Omental fat pad (tissue), 4 donors: Measurements from ENCODE around the gene ANO2. TPM values are rescaled to one million over a fixed set of nuclear protein-coding genes. Genes with fewer than 3 reads are reported as not detected.

Experiments used
- ATAC-seq: fragments of 150-250 bp; one replicate; pipeline ENCODE4 v1.9.1; 2016; ENCODE audit warnings: mild to moderate bottlenecking, moderate library complexity; ENCODE audit not compliant: low FRiP score
- DNase-seq: peaks from one replicate; pipeline ENCODE4 v3.0.0-alpha.2; 2019; ENCODE audit warnings: low spot score
- CTCF ChIP-seq, 3 donors: fragments of 450-650 bp; IDR thresholded peaks; one replicate each; pipeline ENCODE4 v1.5.1; 2016 to 2017; ENCODE audit warnings: antibody characterized with exemption in 3 of 3, mild to moderate bottlenecking in 3 of 3, moderate library complexity in 2 of 3
- total RNA-seq, 4 donors: library from RNA; depleted of rRNA; stranded (reverse); fragments of >200 nt; gene quantifications; one replicate each; pipeline ENCODE4 v1.1.0, GENCODE V29; 2016

ANO2 gene
- total RNA-seq, 4 donors from 2014 or later, result 7.0 to 95.0 (median 20.8) TPM

DNA sequence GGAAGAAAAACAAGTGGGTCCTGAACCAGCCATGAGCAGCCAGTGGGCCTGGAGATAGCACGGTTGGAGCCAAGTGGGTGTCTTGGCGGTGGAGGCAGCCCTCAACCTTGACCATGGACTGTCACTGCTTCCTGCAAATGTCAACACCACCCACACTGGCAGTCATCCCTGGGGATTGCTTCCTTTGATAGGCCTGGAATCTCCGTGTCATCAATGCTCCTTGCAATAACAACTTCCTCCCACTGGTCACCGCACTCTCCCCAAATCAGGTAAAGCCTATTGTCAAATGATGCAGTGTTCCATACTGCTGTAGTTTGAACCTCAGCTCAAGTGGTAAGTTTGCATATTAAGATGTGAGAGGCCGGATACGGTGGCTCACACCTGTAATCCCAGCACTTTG, 384.0 kb downstream of the ANO2 start:
- no peak for TF ChIP-seq CTCF (IDR thresholded peaks at IDR 0.05)
- DNase-seq, result no peak
- no peak for ATAC-seq

- ATAC-seq (no peak), DNase-seq (no peak)
- TF ChIP-seq CTCF (IDR thresholded peaks at IDR 0.05), result no peak
Observed at GRCh38 chr12:5560265-5560664, 384.8 kb downstream of the ANO2 start.

DNA sequence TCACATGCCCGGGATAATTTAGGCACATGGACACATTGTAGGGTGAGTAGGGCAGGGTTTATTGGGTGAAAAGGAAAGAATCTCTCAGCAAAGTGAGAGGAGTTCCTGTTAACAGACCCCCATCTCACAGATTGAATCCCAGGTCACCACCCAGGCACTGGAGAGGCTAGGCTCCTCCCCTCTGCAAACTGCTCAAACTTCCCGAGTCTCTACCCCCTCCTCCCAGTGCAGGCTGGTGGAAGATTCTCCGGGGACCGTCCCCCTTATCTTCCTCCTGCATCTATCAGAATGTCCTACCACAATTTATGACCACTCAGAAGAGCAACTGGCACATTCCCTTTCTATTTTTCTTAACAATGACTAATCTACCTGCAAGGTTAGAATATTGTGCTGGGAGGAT, 387.2 kb downstream of the ANO2 start:
- DNase-seq (no peak), ATAC-seq (no peak)
- no peak for TF ChIP-seq CTCF (IDR thresholded peaks at IDR 0.05)

GRCh38 chr12:5556946-5557673, 387.9 kb downstream of the ANO2 start:
- ATAC-seq, result no peak
- no peak for TF ChIP-seq CTCF (IDR thresholded peaks at IDR 0.05)
- DNase-seq, result no peak

- no peak for TF ChIP-seq CTCF (IDR thresholded peaks at IDR 0.05)
- no peak for ATAC-seq
- DNase-seq, result no peak
Observed at GRCh38 chr12:5556033-5556614, 388.9 kb downstream of the ANO2 start.

- TF ChIP-seq CTCF (IDR thresholded peaks at IDR 0.05), result no peak
- ATAC-seq, result no peak
- DNase-seq, result no peak
Observed at GRCh38 chr12:5554711-5555110, 390.3 kb downstream of the ANO2 start.

GRCh38 chr12:5549011-5549410, 396.0 kb downstream of the ANO2 start:
- DNase-seq (no peak), ATAC-seq (no peak)
- no peak for TF ChIP-seq CTCF (IDR thresholded peaks at IDR 0.05)
